Amniotic epithelial cell (primary cell): ENCODE results near the gene CROCC.
A peak's percentile ranks its signal among the peaks of the same experiment; 100 is the strongest.
"Not testable (repeated sequence)": the region's sequence is repeated elsewhere in the genome, so short reads cannot be mapped to it uniquely, and the experiment has no call there.

Experiments
- DNase-seq: peaks from one replicate; pipeline ENCODE4 v3.0.0-alpha.2; 2010; ENCODE audit warnings: low read depth

Gene CROCC

DNA sequence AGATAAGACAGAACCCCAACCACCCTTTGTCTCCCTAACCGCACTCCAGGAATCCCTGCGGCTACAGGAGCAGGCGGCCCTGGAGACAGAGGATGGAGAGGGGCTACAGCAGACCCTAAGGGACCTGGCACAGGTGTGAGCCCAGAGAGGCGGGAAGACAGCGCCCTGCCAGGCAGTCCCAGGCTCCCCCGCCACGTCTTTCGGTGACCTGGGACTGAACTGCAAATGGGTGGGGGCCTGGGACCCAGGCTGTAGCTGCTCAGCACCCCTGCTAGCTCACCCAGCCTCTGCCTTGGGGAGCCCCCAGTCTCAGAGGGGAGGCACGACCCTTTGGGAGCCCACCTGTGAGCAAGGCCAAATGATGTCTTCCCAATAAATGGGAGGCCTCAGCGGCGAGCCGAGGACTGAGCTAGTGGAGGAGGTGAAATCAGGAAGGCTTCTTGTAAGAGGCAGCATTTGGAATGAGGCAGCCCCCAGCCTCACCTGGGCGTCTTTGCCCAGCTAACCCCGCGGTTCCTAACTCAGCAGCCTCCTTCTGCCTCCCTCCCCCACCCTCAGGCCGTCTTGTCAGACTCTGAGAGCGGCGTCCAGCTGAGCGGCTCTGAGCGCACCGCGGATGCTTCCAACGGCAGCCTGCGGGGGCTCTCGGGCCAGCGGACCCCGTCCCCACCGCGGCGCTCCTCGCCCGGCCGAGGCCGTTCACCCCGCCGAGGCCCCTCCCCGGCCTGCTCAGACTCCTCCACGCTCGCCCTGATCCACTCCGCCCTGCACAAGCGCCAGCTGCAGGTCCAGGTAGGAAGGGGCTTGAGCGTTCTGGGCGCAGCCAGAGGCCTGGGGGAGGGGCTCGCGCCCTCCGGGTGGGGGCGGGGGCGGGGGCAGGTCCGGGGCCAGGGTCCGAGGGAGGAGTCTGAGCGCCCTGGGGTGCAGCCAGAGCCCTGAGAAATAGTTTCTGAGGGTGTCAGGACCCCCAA lies 16.9 kb downstream of the CROCC start:
- no peak for DNase-seq

DNA sequence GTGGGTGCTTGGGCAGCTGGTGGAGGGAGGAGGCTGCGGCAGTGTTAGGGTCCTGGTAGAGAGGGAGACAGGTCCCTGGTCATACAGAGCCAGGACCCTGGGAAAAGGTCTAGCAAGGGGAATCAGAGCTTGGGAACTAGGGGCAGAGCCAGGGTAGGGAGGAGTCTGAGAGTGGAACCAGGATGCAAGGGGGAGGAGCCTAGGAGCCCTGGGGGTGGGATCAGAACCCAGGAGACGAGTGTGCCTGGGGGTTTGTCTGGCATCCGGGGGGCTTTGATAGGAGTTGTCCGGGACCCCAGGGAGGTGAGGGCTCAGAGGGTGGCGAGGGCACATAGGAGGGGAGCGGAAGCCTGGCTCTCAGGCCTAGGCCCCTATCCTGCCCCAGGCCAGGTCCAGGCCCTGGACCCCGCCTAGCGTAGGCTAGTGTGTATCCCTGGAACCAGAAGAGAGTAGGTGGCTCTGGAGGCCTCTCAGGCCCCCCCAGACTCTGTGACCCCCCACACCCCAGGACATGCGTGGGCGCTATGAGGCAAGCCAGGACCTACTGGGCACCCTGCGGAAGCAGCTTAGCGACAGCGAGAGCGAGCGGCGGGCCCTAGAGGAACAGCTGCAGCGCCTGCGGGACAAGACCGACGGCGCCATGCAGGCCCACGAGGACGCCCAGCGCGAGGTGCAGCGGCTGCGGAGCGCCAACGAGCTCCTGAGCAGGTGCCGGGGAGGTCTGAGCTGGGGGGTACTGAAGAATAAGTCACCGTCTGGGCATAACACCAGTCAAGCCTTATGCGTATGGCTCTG lies 17.9 kb downstream of the CROCC start:
- not testable (repeated sequence) for DNase-seq

DNA sequence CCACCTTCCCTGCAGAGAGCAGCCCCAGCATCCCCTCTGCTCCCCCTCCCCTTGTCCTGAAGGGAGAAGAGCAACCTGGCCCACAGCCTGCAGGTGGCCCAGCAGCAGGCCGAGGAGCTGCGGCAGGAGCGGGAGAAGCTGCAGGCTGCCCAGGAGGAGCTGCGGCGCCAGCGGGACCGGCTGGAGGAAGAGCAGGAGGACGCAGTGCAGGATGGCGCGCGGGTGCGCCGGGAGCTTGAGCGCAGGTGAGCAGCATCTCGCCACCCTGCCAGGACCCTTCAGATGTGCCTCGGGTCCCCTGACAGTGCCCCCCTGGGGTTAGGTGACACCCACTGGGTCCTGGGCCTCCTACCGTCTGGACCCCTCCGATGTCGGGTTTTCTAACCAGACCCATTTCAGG lies 22.3 kb downstream of the CROCC start:
- no peak for DNase-seq

DNA sequence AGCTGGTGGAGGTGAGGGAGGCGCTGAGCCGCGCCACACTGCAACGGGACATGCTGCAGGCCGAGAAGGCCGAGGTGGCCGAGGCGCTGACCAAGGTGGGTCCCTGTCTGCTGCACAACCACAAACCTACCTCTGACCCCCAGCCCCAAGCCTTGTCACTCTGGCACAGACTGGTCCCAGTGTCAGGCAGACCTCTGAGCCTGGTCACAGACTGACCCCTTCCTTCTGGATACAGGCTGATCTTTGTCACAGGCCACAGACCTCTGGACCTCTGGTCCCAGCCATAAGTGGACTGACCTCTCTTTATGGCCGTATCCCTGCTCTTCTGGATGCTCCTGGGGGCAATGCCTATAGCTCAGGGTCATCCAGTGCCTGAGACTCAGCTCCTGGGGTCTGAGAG lies 23.8 kb downstream of the CROCC start:
- not testable (repeated sequence) for DNase-seq

DNA sequence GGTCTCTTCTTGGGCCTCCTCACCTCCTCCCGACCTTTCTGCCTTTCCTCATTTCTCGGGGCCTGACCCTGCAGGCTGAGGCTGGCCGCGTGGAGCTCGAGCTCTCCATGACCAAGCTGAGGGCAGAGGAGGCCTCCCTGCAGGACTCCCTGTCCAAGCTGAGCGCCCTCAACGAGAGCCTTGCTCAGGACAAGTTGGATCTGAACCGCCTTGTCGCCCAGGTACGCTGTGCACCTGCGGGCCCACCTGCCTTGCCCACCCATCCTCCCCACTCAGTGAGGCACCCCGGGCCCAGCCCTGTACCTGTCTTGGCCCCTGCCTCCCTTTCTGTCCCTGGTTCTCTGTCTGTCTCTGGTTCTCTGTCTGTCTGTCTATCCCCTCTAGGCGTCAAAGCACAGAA lies 24.5 kb downstream of the CROCC start:
- DNase-seq: not testable (repeated sequence)

DNA sequence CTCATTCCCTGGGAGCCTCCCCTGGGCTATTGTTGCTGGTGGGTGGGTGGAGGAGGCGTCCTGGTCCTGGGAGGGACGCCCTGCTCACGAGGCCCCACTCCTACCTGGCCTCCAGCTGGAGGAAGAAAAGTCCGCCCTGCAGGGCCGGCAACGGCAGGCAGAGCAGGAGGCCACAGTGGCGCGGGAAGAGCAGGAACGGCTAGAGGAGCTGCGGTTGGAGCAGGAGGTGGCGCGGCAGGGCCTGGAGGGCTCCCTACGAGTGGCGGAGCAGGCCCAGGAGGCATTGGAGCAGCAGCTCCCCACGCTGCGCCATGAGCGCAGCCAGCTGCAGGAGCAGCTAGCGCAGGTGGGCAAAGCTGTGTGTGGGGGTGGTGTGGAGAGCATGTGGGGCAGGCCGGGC lies 24.9 kb downstream of the CROCC start:
- no peak for DNase-seq

DNA sequence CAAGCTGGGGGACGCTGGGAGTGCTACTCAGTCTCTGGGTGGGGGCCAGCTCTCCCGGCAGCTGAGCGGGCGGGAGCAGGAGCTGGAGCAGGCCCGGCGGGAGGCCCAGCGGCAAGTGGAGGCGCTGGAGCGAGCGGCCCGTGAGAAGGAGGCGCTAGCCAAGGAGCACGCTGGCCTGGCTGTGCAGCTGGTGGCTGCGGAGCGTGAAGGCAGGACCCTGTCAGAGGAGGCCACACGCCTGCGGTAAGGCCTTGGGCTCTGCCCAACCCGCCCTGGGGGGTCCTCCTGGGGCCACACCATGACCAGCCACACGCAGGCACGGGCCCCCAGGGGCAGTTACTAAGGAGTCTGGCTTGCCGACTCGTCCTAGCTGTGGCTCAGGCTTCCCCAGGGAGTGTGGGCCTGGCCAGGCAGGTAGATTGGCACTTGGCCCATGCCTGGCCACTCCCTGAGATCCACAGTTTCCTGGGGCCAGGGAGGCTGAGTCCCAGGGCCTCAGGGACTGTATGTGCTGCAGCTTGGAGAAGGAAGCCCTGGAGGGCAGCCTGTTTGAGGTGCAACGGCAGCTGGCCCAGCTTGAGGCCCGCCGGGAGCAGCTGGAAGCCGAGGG lies 26.7 kb downstream of the CROCC start:
- DNase-seq: not testable (repeated sequence)

DNA sequence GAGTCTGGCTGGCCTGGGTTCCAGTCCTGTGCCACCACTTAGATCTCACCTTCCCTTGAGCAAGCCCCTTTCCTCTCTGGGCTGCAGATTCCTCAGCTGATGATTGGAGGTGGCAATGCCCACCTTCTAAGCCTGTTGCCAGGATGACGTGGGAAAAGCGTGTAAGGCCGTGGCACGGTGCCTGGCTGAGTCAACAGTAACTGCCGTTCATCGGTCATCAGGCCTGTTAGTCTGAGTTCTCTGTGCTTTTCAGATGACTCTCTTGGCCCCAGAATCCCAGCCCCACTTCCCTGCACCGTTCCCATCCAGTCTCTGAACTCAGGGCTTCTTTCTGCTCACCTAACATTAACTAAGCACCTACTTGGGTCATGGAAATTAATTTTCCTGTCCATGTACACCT lies 27.3 kb downstream of the CROCC start:
- not testable (repeated sequence) for DNase-seq

DNA sequence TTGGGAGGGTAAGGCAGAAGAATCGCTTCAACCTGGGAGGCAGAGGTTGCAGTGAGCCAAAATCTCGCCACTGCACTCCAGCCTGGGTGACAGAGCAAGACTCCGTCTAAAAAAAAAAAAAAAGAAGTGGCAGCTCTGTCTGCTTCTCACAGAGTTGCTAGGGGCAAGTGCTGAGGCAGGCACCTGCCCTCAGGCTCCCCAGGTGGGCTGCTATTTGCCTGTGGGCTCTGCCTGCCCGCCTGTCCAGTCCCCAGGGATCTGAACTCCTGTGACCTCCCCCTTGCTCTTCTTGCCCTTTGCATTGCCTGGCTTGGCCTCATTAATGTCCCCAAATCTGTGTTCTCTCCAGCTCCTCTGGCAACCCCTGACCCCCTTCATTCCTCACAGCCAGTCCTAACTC lies 30.6 kb downstream of the CROCC start:
- not testable (repeated sequence) for DNase-seq

DNA sequence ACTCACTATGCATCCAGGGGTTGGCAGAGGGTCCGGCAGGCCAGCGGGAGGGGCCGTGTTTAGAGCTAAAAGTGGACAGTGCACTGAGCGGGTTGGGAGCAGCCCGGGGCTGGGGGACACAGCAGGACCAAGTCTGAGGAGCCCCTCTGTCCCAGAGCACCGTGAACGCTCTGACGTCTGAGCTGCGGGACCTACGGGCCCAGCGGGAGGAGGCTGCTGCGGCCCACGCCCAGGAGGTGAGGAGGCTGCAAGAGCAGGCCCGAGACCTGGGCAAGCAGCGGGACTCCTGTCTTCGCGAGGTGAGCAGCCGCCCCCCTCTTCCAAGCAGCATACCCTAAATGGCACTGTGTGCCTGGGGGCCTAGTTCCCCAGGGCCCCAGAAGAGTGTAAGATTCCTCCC lies 32.8 kb downstream of the CROCC start:
- no peak for DNase-seq

DNA sequence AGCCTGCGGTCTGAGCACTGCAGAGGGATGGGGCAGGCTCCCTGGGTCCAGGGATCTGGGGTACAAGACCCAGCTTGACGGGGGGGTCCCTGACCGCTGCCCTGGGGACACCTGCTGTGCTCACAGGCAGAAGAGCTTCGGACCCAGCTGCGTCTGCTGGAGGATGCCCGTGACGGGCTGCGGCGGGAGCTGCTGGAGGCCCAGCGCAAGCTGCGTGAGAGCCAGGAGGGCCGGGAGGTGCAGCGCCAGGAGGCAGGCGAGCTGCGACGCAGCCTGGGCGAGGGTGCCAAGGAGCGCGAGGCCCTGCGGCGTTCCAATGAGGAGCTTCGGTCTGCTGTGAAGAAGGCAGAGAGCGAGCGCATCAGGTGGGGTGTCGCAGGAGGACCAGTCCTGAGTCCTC lies 33.5 kb downstream of the CROCC start:
- DNase-seq: no peak

DNA sequence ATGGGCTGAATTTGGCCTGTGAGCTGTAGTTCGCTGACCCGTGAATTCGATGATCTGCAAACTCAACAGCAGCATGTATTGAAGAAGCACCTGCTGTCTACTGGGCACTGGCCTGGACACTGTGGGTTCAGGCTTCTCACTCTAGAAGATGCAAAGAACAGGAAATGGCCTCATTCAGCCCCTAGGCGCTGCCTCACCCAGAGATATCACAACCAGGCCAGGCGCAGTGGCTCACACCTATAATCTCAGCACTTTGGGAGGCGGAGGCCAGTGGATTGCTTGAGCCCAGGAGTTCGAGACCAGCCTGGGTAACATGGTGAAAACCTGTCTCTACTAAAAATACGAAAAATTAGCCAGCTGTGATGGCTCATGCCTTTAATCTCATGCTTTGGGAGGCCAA lies 35.0 kb downstream of the CROCC start:
- no peak for DNase-seq

DNA sequence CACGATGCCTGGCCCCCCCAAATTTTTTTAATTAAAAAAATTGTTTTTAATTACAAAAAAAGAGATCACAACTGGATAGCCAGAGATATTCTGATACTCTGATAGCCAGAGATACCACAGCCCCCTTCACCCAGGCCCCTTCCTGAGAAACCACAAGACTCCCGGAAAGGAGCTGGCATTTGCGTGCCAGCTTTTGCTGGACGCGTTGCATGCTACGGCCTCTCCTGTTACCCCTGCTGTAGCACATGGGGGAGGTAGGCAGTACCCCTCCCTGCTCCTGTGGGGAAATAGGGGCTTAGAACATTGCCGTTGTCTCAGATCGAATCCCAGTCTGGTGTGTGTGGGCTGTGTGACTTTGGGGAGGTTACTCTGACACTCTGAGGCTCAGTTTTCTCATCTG lies 36.0 kb downstream of the CROCC start:
- no peak for DNase-seq

DNA sequence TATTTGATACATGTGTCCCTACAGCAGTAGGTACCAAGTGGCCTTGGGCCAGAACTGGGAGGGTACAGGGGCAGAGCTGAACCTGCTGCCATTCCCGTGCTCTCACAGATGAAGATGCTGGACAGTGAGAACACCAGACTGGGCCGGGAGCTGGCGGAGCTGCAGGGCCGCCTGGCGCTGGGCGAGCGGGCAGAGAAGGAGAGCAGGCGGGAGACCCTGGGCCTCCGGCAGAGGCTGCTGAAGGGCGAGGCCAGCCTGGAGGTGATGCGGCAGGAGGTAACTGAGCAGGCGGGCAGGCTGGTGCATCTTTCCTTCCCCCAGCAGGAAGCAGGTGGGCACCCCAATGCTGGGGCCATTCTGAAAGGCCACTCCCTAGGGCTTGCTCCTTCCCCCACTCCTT lies 36.7 kb downstream of the CROCC start:
- DNase-seq: no peak

DNA sequence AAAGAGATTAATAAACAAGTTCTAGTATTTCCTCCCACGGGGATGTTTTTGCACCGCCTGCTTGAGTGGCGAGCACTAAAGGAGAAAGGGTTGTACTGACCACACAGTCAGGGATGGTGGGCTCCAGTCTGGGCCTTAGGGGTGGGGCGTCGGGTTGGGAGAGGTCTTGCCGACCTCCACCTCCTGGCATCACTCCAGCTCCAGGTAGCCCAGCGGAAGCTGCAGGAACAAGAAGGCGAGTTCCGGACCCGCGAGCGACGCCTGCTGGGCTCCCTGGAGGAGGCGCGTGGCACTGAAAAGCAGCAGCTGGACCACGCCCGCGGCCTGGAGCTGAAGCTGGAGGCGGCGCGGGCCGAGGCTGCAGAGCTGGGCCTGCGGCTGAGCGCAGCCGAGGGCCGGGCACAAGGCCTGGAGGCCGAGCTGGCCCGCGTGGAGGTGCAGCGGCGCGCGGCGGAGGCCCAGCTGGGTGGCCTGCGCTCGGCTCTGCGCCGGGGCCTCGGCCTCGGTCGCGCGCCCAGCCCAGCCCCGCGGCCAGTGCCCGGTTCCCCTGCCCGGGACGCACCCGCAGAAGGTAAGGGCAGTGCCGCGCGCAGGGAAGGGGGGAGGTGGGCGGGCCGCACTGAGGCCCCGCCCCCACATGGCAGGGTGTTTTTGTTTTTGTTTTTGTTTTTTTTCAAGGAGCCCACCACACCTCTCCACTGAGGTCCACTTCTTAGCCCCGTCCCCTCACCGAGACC lies 39.0 kb downstream of the CROCC start:
- DNase-seq: peak; percentile 74

DNA sequence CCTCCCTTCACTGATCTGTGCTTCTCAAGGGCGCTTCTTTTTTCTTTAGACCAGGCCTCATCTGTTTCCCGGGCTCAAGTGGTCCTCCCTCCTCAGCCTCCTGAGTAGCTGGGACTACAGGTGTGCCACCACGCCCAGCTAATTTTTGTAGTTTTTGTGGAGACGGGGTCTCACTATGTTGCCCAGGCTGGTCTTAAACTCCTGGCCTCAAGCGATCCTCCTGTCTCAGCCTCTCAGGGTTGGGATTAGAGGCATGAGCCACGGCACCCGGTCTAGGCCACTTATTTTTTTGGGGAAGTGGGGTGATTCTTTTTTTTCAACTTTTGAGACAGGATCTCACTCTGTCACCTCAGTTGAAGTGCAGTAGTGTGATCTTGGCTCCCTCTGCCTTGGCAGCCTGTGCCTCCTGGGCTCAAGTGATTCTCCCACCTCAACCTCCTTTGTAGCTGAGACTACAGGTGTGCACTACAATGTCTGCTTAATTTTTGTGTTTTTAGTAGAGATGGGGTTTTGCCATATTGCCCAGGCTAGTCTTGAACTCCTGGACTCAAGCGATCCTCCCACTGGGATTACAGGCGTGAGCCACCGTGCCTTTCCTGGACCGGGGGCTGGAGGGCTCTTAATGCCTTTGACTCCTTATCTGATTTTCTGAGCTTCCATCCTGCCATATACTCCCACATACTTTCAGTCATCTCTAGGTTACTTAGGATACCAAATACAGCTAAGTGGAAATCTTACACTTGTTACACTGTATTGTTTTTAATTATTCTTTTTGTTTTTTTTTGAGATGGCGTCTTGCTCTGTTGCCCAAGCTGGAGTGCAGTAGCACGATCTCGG lies 39.8 kb downstream of the CROCC start:
- DNase-seq: peak; percentile 66

DNA sequence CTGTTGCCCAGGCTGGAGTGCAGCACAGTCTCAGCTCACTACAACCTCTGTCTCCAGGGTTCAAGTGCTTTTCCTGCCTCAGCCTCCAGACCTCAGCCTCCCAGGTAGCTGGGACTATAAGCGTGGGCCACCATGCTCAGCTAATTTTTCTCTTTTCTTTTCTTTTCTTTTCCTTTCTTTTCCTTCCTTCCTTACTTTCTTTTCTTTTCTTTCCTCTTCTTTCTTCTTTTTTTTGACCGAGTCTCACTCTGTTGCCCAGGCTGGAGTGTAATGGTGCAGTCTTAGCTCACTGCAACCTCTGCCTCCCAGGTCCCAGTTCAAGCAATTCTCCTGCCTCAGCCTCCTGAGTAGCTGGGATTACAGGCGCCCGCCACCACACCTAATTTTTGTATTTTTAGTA lies 42.4 kb downstream of the CROCC start:
- not testable (repeated sequence) for DNase-seq

DNA sequence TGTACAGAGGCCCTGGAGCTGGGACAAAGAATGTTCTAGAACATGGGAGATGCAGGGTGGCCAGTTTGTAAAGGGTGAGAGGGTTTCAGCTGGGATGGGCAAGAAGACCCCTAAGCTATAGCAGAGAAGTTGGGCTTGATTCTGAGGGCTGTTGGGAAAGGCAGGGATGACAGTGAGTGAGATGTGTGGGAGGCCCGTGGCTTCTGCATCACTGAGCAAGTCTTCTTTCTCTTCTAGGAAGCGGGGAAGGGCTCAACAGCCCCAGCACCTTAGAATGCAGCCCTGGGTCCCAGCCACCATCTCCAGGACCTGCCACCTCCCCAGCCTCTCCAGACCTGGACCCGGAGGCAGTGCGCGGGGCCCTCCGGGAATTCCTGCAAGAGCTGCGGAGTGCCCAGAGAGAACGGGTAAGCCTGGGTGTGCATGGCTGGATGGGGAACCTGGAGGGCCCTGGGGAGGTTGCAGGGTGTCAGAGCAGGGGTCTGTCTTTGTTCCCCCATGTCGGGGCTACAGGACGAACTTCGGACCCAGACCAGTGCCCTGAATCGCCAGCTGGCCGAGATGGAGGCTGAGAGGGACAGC lies 43.8 kb downstream of the CROCC start:
- DNase-seq: peak; percentile 40

DNA sequence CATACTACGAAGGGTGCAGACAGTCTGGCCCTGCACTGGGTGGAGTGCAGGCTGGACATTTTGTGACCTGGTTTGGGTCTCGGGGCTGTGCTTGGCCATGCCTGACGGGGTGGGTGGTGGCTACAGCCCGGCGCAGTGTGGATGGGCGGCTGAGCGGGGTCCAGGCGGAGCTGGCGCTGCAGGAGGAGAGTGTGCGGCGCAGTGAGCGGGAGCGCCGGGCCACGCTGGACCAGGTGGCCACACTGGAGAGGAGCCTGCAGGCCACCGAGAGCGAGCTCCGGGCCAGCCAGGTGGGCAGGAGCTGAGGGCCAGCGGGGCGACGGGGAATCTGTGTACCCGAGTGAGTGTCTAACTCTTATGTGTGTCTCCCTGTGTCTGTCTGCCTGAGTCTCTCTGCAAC lies 44.6 kb downstream of the CROCC start:
- no peak for DNase-seq

DNA sequence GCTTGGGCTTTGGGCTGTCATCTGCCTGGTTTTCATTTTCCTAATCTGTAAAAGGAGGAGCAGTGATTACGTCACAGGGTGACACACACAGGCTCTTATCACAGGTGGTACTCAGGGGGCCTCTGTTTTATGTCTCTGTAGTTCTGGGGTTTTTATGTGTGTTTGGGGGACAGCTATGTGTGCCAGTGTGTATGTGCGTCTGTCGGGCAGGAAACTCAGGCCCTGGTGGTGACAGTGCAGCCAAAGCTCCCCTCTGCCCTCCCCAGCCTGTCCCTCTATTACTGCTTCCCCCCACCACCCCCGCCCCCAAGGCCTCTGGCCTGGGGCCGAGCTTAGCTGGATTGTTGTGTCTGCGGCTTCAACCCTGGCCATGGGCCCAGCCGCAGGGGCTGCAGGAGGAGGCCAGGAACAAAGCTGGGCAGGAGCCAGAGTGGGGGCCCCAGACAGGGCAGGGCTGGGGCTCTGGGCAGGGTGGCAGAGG lies 45.4 kb downstream of the CROCC start:
- DNase-seq: peak; percentile 82

DNA sequence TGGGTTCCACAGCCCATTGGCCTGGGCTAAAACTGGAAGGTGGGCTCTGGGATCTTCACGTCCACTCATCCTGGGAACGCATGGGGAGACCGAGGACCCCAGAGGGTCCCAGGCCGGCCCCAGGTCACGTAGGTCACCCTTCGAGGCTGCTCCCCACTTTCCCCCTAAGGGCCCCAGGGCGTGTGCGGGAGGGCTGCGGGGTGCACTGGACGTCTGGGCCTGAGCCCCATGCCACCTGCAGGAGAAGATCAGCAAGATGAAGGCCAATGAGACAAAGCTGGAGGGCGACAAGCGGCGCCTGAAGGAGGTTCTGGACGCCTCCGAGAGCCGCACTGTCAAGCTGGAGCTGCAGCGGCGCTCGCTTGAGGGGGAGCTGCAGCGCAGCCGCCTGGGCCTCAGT lies 46.2 kb downstream of the CROCC start:
- no peak for DNase-seq
